NOMO-1 (cell line): ENCODE data around the gene CCNL1.

ENCODE experiments used
- DNase-seq, 2 experiments: peaks; one replicate each; lab custom pipeline; 2025; ENCODE audit not compliant: unreplicated experiment in 2 of 2; lab: John Stamatoyannopoulos, UW

CCNL1 gene

DNA sequence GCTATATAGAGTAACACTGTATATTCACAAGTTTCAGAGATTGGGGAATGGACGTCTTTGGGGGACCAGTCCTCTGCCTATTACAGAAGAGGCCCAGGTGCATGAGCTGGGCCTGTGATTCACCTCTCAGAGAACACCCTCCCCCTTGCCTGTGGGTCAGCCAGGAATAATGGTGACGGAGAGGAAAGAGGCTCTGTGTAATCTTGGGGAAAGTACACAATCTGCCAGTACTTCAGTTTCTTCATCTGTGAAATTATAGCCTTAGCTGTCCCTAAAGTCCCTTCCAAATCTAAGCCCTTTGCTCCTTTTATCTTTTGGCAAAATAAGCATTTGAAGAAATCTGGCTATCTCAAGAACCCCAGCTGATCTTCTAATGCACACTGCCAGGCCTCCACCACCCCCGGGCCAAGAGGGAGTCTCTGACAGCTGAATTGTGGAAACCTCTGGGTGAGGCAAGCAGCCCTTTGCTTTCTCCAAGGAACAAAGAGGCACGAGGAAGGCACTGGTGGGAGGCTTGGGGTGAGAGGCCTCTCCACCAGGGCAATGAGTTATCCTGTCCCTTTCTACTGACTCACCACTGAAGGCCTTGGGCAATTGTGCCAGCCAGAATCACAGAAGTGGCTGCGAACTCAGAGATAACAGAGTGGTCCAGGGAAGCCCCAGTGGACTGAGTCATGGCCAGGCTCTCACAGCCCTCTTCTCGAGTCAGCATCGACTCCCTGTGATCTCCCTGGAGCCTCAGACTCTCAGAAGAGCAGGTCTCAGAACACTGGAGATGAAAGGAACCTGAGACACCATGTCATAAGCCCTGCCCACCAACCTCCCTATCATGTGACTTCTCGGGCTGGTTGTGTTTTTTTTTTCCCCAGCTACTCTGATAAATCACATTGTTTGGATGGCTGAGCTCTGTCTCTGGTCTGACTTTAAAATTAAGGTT, 31.8 kb downstream of the CCNL1 start:
- no peak for DNase-seq

DNA sequence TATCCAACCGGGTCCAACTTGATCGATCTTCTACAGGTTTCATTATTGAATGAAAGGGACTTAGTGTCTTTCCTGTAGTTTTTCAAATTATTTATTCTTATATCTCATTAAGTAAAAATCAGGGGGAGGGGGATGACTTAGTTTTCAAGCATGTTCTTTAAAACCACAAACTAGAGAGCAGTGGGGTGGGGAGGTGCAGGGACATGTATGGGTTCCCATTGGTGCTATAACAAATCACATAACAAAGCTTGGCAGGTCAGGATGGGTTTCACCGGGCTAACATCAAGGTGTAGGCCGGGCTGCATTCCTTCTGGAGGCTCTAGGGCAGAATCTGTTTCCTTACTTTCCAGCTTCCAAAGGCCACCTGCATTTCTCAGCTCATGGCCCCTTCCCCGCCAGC, 32.7 kb downstream of the CCNL1 start:
- DNase-seq = no peak

DNA sequence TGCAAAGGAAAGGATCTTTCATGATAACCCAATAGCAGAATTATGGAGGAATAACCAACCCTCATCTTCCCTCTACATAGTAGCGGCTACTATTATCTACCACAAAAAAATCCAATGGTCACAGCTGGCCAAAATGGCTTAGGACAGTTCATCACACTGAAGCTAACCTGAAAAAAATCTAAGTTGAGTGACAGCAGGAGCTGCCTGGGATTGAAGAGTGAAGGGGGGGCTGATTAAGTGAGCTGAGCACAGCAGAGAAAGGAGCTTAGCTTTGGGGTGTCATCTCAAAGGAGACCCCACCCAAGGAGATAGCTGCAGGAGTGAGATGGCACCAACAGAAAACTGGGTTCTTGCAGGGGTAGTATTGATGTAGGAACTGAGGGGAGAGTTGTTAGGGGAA, 33.6 kb downstream of the CCNL1 start:
- DNase-seq = no peak

DNA sequence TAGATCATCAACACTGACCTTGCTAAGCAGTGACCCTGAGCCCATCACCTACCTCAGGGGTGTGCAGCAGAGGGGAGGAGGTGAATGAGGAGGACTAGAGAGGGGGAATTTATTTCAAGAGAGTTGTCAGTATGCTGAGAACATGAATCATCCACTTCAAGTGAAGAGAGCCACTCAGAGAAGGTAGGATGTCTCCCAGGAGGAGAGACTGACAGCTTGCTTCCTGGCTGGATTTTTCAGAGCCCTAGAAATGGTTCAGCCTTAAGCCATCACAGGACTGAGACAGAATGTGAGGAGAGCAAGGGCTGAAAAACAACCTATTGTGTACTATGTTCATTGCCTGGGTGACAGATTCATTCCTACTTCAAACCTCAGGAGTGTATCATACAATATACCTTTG, 34.8 kb downstream of the CCNL1 start:
- DNase-seq = no peak

DNA sequence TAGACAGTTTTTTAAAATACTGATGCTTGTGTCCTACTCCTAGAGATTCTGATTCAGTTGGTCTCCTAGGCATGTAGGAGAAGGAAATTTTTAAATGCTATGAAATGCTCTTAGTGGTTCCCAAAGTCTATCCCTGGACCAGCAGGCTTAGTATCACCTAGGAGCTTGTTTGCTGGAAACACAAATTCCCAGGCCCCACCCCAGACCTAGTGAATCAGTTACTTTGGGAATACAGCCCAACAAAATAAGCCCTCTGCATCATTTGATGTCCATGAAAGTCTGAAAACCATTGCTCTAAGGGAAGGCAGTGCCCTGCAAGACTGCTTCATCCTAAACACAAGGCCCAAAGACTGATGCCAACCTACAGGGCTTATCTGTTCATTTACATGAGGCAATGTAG, 36.3 kb downstream of the CCNL1 start:
- DNase-seq = no peak

DNA sequence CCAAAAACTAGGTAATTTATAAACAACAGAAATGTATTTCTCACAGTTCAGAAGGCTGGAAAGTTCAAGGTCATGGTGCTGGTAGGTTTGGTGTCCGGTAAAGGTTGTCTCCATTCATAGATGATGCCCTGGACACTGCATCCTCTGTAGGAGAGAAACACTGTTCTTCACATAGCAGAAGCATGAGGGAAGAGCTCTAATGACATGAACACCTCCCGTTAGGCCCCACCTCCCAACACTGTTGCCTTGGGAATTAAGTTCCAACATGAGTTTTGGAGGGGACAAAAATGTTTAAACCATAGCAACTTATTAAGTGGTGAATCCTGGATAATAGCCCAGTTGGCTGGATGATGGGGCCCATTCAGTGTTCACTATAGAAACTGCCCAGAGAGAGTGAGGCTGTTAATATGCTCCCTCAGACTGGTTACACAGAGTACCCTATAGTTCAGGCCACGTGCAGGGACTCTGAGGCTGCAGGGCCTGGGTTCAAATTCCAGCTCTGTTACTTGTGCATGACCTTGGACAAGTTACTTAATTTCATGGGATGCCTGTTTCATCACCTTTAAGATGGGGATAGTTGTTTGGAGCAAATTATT, 37.0 kb downstream of the CCNL1 start:
- DNase-seq = no peak

DNA sequence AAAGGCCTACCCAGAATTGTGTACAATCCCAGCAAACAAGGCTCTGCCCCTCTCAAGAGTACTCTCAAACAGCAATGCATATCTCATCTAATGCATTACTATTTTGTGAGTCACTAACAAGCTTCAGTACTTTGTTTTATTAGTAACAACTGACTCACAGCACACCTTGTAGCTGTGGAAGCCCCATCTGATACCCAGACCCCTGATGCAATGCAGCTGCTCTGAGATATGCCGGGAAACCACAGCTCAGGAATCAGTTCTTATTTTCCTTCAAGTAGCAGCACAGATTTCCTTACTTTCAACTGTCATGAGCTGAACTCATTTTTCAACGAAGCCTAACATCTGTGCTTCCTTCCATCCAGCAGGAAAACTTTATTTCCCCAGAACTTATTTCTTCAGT, 37.8 kb downstream of the CCNL1 start:
- DNase-seq = no peak

DNA sequence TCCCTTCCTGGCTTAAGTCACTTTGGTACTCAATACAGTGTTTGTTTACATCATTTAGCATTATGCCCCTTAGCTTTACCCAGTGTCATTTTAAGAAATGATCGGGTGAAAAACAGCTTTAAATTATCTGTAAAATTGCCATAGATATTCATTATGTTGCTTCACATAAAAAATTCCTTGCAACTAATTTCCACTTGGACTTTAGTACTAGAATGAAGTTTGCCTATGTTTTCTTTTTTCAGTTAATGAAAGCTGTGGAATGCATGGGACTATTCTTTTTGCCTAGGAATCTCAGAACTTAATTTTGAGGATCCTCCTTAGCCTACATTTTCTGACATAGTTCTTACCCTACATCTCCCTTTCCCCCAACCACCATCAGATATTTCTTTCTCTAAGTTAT, 38.4 kb downstream of the CCNL1 start:
- DNase-seq = no peak

DNA sequence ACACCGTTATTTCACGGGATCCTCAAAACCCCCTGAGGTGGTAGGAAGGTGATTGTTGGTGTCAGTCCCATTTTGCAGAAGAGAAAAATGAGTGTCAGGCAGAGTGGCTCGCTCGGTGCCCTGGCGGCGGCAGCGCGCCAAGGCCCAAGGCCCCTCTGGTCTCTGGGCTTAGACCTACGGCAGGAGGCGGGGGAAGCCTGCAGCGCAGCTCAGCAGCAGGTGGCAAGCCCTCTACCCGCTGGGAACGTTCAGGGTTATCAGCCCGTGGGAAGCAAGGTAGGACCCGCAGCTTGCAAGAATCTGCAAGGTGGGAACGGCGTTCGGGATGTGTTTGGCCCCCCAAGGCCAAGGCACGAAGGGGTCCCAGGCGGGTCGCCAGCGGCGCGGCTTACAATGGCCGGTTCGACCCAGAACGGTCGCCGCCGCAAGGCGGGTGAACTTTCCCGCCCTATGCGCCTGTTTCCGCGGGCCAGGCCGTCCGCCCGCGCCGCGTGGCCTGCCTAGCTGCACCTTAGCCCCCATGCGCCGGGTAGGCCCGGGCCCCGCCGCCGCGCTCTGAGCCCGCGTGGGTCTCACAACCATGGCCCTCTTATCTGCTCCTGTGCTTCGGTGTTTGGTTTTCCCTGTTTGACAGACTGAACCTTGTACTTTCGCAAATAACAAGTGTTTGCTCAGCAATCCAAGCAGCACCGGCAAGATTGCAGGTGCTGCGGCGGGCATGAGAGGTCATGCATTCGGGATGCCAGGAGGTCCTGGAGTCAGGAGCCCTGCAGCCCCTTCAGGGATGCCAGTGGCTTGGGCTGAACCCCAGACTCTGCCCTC, 39.7 kb downstream of the CCNL1 start:
- DNase-seq = no peak

DNA sequence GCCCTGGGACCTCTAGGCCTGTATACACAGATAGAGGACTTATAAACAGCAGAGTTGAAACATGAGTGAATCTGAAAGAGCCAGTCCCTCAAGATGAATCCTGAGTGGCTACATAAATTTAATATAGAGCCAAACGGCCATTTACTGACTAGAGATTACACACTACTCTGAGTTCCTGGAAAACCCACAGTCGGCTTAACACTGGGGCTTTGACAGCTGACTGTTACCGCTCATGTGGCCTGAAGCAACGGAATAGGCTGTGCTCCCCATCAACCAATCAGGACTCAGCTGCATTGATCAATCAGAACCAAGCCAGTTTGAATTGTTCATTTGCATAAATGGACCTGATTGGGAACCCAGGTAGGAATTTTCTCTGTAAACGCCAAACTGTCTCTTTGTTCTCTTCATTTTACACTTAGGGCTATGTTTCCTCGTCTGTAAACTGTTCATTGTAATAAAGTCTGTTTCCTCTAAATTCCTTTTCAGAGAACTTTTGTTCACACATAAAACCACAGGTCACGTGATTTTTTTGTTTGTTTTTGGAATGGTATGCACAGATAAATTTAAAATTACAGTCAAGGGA, 40.5 kb downstream of the CCNL1 start:
- no peak for DNase-seq

DNA sequence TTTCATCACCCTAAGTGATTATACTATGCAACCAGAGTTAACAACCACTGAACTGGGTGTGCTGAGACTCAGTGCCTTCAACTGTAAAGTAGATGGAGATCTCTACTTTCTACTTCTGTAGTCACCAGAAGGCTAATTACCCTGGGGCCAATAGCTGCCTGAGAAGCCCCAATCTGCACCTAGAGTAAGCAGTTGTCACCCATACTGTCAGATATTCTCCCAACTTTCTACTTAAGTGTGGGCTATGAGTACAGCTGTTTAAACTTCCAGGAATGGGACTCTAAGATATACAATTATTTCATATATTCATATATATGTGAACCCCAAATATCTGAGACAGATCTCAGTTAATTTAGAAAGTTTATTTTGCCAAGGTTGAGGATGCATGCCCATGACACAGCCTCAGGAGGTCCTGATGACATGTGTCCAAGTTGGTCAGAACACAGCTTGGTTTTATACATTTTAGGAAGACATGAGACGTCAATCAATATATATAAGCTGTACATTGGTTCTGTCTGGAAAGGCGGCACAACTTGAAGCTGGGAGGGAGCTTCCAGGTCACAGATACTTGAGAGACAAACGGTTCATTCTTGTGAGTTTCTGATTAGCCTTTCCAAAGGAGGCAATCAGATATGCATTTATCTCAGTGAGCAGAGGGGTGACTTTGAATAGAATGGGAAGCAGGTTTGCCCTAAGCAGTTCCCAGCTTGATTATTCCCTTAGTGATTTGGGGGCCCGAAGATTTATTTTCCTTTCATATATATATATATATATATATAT, 41.9 kb downstream of the CCNL1 start:
- no peak for DNase-seq

DNA sequence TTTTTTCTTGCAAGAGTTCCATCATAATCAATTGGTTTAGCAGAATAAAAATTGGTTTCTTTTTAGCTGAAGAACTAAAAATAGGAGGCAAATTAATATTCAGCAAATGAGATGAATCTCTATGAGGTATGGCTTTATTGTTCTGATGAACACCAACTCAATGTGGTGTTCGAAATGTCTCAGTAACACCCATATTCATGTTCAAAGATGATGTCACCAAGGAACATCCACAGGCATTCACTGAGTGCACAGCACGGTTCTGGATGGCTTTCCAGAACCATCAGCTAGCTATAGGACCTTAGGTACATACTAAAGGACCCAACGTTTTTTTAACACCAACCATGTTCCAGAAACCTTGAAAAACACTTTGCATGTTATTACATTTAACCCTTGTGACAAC, 42.7 kb downstream of the CCNL1 start:
- no peak for DNase-seq

DNA sequence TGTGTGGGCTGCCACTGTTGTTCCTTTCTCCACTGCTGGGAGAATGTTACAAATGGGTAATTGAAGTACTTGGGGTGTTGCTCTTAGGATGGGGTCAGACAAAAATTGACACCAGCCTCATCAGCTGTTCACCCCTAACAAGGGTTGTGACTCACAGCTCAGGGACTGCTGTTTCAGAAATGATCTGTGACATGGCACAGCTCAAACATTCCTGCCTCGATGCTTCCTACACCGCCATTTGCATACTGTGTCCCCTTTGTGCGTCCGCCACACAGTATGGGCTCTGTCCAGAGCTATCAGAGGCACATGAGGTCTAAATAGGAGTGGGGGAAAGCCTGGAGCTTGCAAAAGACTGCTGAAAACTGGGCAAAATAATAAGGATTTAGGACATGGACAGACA, 43.9 kb downstream of the CCNL1 start:
- no peak for DNase-seq

DNA sequence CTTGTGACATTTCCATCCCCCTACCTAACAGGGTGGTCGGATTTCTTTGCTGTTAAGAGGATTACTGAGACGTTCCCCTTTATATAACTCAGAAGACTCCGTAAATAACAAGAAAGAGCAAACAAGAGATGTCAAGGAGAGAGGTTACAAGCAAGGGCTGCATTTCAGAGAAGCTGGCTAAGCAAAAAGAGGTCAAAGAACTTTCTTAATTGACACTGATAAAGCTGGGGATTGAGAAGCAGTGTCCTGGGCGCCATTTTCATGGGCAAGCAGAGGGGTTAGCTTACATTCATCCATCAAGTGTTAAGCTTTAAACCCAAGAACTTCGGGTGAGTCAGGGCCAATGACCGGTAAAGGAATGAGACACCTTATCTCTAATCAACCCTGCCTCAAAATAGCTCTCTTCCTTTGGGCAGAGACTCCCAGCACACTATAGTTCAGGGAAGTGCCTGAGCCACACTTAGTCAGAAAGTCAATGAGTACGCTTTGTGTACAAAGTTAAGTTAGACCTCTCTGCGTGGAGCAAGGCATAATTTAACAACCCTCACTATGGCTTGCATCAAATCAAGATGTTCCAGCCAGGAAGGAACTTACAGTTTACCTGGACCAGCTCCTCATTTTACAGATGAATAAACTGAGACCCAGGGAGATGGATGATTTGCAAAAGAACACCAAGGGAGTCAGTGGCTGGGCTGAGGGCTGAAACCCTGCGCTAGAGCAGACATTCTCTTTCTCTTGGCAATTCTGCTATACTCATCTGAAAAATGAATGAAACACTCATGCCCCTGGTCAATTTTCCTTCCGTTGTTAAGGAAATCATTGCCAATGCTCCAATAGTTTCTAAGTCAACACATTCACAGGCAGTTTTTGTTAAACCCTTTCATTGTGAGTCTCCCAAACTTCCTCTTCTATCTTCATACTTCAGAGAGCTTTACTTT, 44.6 kb downstream of the CCNL1 start:
- DNase-seq = no peak

DNA sequence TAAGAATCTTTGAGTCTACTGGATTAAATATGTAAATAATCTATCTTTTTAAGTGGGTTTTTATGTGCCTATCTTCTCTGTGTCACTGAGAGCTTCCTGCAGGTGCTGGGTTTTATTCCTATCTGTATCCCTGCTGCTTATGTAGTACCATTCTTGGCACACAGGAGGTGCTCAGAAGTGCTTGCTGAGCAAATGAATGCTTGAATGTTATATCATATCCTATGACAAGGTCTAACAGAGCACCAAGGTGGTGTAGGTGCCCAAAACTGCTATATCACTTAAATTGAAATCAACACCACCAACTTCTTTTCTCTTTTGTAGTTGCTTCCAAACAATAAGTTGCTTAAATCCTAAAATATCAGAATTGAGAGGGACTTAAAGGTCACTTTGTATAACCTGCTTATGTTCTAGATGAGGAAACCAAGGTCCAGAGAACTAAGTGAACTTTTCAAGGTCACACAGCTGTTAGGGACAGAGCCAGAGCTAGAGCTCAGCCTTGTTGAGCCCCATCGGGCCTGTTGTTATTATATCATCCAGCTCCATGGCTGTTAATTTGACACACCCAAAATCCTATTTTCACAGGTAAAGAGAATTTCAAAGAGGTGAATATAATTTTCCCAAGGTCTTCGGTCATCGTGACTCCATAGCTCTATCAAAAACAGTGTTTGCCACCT, 46.0 kb downstream of the CCNL1 start:
- no peak for DNase-seq

DNA sequence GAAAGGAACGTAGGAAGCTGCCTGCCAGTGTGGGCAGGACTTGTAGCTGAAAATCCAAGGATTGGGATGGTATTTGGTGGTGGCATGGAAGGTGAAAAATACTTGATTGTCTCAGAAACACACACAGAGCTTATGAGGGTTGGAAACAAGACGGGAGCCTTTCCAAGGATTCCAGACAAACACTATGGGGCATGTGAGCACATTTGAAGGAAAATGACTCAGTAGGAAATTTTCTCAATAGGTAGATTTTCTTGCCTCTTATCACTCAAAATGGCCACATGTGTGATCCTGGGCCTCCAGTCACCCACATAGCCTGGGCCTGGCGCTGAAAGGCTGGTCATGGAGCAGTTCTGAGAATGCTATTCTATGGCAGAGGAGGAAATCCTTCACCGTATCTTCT, 47.4 kb downstream of the CCNL1 start:
- DNase-seq = no peak

DNA sequence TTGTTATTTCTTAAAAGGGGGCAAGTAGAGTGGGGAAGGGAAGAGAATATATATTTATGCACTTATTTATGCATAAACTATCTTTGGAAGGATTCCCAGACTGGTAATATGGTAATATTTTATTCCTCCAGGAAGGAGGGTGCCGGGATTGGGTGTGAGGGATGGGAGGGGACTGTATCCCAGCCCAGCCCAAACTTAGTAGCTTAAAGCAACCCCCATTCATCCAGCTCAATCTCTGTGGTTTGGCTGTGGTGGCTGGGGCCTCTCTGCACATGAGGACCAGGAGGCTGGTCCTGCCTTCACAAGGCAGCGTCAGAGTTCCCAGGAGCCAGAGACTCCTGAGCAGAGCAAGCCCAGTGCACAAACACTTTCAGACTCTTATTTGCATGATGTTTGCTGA, 48.4 kb downstream of the CCNL1 start:
- DNase-seq = no peak

DNA sequence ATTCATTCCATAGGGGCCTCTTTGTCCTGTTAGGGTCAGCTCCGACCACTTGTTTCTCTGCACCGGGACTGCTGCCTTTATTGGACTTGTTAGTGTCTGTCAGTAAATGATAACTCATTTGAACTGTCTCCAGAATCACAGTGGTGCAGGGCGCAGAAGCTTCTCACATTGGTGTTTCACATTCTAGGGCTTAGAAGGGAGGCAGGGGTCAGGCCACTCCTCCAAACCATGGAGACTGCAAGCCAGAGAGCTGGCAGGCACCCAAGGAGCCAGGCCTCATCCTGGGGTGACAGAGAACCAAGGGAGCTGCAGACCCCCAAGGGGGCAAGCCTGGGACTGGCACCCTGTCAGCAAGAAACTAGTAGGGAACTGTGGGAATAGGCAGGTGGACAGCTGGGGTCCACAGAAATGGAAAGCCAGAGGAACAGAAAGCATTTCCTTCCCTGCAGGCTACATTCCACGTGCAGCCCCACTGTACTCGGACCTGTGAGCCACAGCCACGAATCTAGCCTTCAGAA, 49.1 kb downstream of the CCNL1 start:
- DNase-seq = no peak
